A549 treated with AZD9567 at 1 μM for 4 hours (cell line): ENCODE measurements around the gene MPP3. TPM values are rescaled to one million over a fixed set of nuclear protein-coding genes. Genes with fewer than 3 reads are reported as not detected.

Source experiments
- total RNA-seq: library from RNA; stranded (reverse); fragments of 200-300 nt; extraction: Qiagen RNA extraction; gene quantifications from 5 replicates; pipeline ENCODE4 v1.2.3, GENCODE V29; 2022; ENCODE audit not compliant: insufficient read depth

Gene MPP3, protein sequence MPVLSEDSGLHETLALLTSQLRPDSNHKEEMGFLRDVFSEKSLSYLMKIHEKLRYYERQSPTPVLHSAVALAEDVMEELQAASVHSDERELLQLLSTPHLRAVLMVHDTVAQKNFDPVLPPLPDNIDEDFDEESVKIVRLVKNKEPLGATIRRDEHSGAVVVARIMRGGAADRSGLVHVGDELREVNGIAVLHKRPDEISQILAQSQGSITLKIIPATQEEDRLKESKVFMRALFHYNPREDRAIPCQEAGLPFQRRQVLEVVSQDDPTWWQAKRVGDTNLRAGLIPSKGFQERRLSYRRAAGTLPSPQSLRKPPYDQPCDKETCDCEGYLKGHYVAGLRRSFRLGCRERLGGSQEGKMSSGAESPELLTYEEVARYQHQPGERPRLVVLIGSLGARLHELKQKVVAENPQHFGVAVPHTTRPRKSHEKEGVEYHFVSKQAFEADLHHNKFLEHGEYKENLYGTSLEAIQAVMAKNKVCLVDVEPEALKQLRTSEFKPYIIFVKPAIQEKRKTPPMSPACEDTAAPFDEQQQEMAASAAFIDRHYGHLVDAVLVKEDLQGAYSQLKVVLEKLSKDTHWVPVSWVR
- 17.5 to 28.4 TPM (median 19.2 TPM) in 5 replicates for total RNA-seq

DNA sequence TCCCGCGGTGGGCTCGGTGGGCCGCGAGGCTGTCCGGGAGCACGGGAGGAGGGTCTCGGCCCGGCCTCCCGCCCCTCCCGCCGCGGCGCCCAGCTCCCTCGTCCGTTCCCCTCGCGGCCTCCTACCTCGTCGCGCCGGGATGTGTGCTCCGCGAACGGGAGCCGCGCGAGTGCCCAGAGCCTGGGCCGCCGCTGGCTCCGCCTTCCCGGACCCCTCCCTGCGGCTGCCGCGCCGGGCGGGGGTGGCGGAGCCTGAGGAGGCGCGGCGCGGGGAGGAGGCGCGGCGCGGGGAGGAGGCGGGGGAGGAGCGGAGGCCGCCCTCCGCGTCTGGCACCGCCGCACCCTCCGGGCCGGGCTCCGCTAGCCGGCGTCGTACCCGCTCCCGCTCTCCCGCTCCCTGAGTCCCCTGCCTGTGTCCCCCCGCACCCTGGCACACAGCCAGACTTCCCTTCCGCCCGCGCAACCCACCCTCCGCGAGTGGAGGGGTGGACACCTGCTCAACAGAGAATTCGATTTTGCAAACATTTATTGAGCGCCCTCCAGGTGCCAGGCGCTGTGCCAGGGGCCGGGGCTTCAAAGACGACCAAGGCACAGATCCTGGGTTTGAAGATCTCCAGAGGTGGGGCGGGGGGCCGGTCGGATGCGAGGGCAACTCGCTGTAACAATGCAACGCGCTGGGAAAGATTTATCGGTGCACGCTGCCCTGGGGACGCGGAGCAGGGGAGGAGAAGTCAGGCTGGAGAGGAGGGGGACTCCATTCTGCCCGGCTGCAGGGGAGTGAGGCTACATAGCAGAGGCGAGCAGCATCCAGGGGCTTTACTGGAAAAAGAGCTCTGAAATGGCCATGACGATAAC is at the start of gene MPP3:
MPP3 (minus strand) TSS at position 171 of the 854 bp plus-strand sequence. CDS start 1,240 bp downstream, outside the sequence.

DNA sequence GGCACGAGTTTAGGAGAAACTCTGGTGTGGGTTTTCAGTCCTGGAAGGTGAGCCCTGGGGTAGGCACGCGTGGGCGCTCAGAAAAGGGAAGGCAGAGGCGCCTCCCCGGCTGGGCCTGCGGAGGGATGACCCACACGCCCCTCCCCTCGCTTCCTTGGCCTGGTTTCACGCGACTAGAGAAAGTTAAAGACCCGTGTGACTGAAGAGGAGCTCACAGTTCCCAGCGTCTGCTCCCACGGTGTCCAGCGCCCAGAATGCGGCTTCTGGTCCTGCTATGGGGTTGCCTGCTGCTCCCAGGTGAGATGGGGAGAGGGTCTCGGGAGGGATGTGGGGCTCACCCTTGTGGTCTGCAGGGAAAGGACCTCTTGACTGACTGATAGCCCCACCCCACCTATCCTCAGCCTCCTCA is 14.0 kb upstream of the MPP3 start, which contains the start of gene CD300LG:
CD300LG (plus strand) TSS at position 214 of the 409 bp plus-strand sequence; CDS start at position 255, 41 bp downstream.

DNA sequence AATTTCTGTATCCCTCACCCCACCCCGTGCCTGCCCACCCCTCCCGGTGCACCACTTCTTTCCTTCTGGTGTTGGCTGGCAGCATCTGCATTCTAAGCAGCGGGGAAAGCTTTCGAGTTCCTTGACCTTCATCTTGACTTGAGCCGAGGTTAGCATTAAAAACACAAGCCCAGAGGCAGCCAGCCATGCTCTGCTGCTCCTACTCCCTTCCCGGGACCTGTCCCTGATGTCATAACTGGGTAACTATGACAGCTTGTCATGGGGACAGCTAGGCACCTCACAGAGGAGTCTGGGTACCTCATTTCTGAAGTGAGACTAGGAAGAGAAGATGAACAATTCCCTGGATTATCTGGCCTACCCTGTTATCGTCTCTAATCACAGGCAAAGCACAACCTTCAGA is 52.8 kb downstream of the MPP3 start, which contains the start of gene CFAP97D1:
CFAP97D1 (plus strand) TSS at position 301 of the 400 bp plus-strand sequence; CDS start at position 329, 28 bp downstream.

DNA sequence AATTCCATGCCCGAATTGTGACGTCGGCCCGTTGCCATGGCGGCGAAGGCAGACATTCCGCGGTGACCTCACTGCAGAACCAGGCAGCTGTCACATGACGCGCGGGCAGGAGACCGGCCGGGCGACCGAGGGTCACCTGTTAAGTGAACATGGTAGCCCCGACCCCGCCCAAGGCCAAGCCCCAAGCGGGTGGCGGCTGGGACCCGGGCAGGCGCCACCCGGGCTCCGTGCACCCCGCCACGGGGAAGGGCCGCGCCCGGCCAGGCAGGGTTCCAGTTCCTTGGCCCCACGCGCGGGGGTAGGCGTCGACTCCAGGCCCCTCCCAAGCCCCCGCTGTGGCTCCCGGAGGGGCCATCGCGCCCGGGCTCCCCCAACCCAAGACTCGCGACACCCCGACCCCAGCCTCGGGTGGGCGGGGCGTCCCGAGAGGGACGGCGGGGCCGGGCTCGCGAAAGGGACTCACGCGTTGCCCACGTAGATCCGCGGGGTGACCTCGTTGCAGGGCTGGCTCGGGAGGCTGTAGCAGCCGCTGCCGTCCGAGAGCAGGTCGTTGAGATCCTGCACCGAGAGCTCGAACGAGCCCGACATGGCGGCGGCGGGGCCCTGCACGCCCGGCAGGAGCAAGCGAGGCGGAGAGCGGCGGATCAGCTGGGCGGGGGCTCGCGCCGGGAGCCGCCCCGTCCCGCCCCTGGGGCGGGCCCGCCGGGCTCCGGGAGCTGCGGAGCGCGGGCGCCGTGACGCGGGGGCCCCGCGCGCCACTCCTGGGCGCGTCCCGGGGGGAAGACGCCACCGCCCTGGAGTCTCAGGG is 54.4 kb downstream of the MPP3 start, which contains the start of gene DUSP3:
DUSP3 (minus strand) TSS at position 641 of the 808 bp plus-strand sequence; CDS start at position 588, 53 bp downstream.

DNA sequence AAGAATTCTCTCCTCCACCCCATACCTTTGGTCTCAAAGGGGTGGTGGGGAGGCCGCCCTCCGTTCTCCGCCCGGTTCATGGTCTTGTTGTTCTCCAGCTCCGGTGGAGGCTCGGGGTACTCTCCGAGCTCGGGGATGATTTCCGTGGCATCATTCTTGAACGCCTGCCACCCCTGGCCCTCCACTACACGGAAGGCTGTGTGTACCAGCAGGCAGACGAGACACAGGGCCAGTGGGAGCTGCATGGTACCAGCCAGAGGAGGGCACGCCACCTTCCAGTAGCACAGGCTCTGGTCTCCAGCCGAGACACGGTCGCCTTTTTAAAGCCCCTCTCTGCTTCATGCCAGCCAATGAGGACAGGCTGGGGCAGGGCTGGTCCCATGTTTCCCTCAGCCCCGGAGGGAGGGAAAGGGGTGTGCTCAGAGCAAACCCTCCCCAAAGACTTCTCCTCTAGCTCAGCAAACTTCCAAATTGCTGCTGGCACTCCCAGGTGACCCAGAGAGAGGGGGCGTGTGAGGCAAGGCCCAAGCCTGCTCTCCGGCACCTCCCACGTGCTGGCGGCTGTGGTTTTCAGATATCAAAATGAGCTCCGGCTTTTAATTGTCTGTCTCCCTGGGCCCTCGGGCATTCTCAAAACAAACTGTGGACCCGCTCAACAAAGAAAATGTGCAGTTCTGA is 74.3 kb downstream of the MPP3 start, which contains the start of gene SOST:
SOST (minus strand) TSS at position 295 of the 678 bp plus-strand sequence; CDS start at position 245, 50 bp downstream.

Other genes with a start within 250 kb of the MPP3 start
- gene MEOX1, start 171.2 kb downstream of the MPP3 start, total RNA-seq = not detected in 5 replicates
- not detected in 5 replicates for gene SOST, start 74.4 kb downstream of the MPP3 start, total RNA-seq
- 56.4 to 64.4 TPM (median 57.4 TPM) in 5 replicates for gene DUSP3, start 54.2 kb downstream of the MPP3 start, total RNA-seq
- 0.02 TPM in 2 of 5 replicates, not detected in the others for gene CFAP97D1, start 52.7 kb downstream of the MPP3 start, total RNA-seq
- not detected in 5 replicates for gene CD300LG, start 14.0 kb upstream of the MPP3 start, total RNA-seq
- 1.3 to 1.9 TPM (median 1.5 TPM) in 5 replicates for gene MPP2, start 74.4 kb upstream of the MPP3 start, total RNA-seq
- 0.23 TPM in 1 of 5 replicates, not detected in the others for gene PPY, start 109.3 kb upstream of the MPP3 start, total RNA-seq
- gene PYY, start 120.8 kb upstream of the MPP3 start, total RNA-seq = 0.22 TPM in 1 of 5 replicates, not detected in the others
- gene NAGS, start 171.5 kb upstream of the MPP3 start, total RNA-seq = 0.96 to 1.2 TPM (median 1.2 TPM) in 4 of 5 replicates, not detected in the other
- 24.9 to 30.6 TPM (median 29.1 TPM) in 5 replicates for gene TMEM101, start 181.8 kb upstream of the MPP3 start, total RNA-seq
- 49.5 to 64.1 TPM (median 51.2 TPM) in 5 replicates for gene LSM12, start 233.5 kb upstream of the MPP3 start, total RNA-seq
- gene G6PC3, start 237.6 kb upstream of the MPP3 start, total RNA-seq = 98.7 to 176 TPM (median 164 TPM) in 5 replicates